Esophagus muscularis mucosa (tissue), 3 donors: ENCODE results near the gene PPP1CA.

Source experiments
- CTCF ChIP-seq, 3 experiments: fragments of 200-600 bp in 2 of 3; fragments of 450-650 bp in 1 of 3; sonication (generic) in 2 of 3; IDR thresholded peaks; one replicate each; pipeline ENCODE4 v1.5.1; 2017 to 2019; ENCODE audit warnings: antibody characterized with exemption in 3 of 3, mild to moderate bottlenecking in 2 of 3, moderate library complexity in 1 of 3
- POLR2A ChIP-seq: fragments of 450-650 bp; IDR thresholded peaks from one replicate; pipeline ENCODE4 v1.6.1; 2017; ENCODE audit warnings: antibody characterized with exemption, moderate library complexity, mild to moderate bottlenecking, low read depth
- POLR2AphosphoS5 ChIP-seq, 2 donors: sonication (generic); formaldehyde crosslinking; IDR thresholded peaks; one replicate each; pipeline ENCODE4 v1.6.1; 2017; ENCODE audit warnings: antibody characterized with exemption in 2 of 2

GRCh38 chr11:67449116-67449844 is 47.6 kb upstream of the PPP1CA start:
- TF ChIP-seq CTCF (IDR thresholded peaks at IDR 0.05) (no peak), POLR2A (no peak), POLR2AphosphoS5 (IDR thresholded peaks at IDR 0.05) (no peak)
